NCI-H2196 treated with DMSO at 0.1 percent for 48 hours (cell line): Measurements from ENCODE around the gene CBX5.
"Not testable (repeated sequence)": the region's sequence is repeated elsewhere in the genome, so short reads cannot be mapped to it uniquely, and the experiment has no call there.

Experiments used
- DNase-seq: peaks from one replicate; lab custom pipeline; 2025; ENCODE audit not compliant: unreplicated experiment; lab: John Stamatoyannopoulos, UW

The CBX5 gene

DNA sequence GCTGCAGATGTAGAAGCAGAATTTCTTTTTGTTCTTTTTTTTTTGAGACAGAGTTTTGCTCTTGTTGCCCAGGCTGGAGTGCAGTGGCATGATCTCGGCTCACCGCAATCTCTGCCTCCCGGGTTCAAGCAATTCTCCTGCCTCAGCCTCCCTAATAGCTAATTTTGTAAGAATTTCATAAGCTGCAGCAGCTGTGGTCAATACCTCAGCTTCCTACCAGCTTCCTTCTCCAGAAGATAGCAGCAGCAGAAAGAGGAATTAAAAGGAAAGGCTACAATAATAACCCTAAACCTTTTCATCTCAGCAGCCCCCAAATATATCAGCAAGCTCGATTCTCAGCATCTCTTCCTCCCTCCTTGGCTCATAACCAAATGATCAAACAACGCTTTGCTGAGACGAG is 52.0 kb downstream of the CBX5 start:
- not testable (repeated sequence) for DNase-seq

- DNase-seq = no peak
Observed at GRCh38 chr12:54227376-54227775, 52.5 kb downstream of the CBX5 start.

GRCh38 chr12:54225666-54226065 is 54.3 kb downstream of the CBX5 start:
- DNase-seq = no peak

GRCh38 chr12:54222609-54223008 is 57.3 kb downstream of the CBX5 start:
- no peak for DNase-seq

DNA sequence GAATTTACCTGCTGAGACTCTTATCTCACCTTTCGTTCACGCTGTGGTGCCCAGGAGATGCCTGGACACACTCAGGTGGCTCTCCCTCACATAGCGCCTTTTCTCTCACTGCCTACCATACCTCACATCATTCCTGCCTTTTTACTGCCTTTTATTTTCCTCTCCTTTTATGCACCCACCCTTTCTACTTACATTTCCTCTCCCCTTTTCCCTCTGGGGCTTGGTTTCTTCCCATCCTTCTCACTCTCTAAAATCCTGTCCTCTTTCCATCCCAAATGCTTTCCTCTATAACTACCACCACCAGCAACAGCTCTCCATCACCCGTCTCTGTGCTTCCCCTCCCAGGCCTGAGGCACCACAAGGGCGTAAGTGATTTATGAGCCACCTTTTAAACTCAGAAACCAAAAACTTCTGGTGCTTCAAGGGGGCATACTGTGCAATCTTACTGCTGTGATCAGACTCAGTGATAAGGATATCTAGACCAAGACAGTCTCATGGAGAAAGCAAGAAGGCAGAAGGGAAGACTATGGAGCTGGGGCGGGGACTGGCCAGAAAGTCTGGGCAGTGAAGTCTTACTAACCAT is 58.4 kb downstream of the CBX5 start:
- no peak for DNase-seq

GRCh38 chr12:54220567-54220966 is 59.4 kb downstream of the CBX5 start:
- DNase-seq = no peak

DNA sequence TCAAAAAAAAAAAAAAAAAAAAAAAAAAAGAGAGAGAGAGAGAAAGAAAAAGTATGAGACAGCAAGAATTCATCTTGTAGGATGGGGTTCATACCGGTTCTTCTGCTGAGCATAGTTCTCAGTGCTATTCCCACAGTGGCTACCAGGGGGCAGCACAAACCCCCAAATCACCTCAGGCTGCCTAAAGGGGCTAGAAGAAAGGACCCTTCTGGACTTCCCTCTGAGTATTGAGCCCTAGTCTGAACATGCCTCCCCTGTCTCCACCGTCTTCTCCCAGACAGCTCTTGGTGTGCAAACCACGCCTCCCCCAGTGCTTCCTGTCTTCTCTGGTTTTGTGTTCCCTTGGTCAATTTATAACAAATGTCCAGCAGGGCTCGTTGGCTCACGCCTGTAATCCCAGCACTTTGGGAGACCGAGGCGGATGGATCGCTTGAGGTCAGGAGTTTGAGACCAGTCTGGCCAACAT is 59.8 kb downstream of the CBX5 start:
- peak; percentile 32 for DNase-seq

- no peak for DNase-seq
Observed at GRCh38 chr12:54217774-54218241, 62.1 kb downstream of the CBX5 start.

- peak; percentile 79 for DNase-seq
Observed at GRCh38 chr12:54216797-54217661, 62.9 kb downstream of the CBX5 start.

GRCh38 chr12:54215989-54216796 is 63.7 kb downstream of the CBX5 start:
- DNase-seq = no peak

GRCh38 chr12:54214553-54215406 is 65.1 kb downstream of the CBX5 start:
- peak; percentile 94 for DNase-seq

DNA sequence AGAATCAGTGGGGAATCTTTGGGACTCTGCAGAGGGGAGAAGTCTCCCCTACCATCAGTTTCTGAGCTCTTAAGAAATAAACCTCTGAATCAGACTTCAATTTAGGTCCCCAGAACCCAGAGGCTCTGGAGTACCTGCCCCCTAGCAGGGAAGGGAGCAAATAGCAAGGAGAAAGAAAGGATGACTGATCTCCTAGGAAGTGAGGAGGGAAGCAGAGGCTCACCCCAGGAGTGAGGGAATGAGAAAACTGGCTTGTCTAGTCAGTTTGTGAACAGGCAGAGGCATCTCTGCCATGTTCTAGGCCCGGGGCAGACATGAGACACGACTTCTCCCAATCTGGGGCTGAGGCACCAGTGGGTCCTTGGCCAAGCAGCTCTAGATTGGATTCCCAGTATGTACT is 66.8 kb downstream of the CBX5 start:
- no peak for DNase-seq

GRCh38 chr12:54211920-54212319 is 68.0 kb downstream of the CBX5 start:
- no peak for DNase-seq

DNA sequence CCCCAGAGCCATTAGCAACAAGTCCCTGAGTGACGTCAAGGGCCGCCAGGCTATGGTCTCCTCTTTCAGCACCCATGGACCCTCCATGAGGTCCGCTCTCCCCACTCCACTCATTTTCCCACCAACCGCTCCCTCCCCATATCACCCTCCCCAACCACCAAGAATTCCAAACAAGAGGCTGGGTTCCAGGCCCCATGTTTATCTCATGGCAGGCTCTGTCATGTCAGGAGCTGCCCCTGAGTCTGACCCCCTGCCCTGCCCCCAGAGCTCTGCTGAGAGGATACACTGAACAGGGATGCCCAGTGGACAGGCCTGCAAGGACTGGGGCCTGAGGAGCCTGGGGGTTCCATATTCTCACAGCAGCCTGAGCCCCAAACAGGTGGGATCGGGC is 69.5 kb downstream of the CBX5 start:
- no peak for DNase-seq

DNA sequence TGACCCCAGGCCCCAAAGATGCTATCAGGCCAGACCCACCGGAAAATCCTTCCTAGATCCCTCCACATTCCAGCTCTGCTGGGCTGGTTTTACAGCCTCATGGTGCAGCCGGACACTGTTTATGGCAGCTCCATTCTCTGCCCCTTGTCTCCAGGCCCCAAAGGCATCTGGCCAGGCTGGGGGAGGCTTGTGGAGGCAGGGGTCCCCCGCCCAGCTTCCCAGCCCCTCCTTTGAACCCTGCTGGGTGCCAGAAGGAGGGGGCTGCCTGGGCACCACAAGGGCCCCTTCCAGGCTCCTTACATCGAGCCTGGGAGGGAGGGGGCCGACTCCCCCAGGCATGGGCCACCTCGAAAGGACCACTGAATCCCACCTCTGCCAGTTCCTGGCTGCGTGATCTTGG is 71.3 kb downstream of the CBX5 start:
- no peak for DNase-seq

DNA sequence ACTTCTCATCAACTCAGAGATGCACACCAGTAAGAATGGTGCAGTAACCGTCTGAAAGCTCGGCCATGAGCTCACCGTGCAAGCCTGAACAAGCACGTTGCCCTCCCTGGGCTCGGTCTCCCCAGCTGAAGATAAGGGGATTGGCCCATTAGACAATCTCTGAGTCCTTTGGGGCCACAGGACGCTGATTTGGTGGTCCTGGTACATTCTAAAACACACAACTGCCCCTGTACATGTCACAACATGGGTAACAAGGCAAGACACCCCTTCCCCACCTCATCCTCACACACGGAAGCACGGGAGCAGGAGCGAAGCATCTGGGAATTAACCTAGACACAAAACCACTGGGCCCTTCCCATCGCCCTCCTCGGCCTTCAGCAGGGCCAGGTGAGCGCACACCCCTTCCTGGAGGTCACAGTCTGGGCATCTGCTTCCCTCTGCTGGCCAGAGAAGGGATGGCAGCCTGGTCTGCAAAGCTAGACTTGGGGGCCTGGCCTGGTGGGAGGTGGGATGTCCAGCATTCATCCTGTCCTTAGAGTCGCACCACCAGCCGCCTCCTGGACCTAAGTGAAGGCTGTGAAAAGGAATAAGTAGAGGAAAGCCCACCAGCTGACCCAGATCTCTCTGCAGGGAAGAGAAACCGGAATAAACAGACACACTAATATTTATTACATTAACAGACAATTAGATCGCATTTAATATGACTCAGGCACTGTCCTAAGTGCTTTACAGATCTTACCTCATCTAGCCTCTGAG is 72.2 kb downstream of the CBX5 start:
- peak; percentile 67 for DNase-seq

GRCh38 chr12:54206791-54207190 is 73.1 kb downstream of the CBX5 start:
- no peak for DNase-seq

- no peak for DNase-seq
Observed at GRCh38 chr12:54204316-54204715, 75.6 kb downstream of the CBX5 start.

DNA sequence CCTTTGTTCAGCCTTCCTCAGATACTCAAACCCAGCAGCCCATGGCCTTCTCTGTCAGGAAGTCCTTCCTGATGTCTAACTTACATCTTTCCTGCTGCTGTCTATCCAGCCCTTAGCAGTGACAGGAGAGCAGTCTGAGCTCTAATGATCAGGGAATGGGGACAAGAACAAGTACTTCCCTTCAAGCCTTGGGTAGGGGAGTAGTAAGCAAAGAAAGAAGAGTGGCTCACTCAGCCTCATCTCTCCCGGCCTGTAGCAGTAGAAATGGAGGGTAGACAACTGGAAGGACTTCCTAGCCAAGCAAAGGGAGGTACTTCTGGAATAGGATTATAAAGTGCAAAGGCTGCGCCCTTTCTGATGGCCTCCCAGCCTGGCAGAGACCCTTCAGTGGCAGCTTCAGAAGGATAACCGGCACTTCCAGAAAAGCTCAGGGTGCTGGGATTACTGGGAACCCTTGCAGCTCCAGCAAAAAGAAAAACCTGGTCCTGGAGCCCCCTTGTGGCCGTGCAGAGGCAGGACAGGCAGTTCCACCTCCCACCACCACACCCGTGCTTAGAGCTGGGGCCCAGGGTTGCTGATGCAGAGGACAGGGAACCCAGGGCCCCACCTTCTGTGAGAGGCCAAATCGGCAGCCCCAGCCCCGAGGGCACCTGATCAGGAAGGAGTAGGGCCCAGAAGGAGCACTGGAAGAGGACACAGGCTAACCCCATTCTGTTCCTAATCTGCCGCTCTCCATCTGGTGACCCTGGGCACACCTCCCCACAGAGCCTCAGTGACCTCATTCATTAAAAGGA is 78.7 kb downstream of the CBX5 start:
- peak; percentile 75 for DNase-seq
